K562 (cell line): Measurements from ENCODE around the gene RESF1. TPM values are rescaled to one million over a fixed set of nuclear protein-coding genes. Genes with fewer than 3 reads are reported as not detected.

Experiments
- ADNP ChIP-seq: fragments of 200-800 bp; sonication (Bioruptor generic); IDR thresholded peaks from 2 replicates; pipeline ENCODE4 v1.6.1; 2016; ENCODE audit warnings: missing genetic modification characterization, missing compliant biosample characterization
- ATF3 ChIP-seq, 2 experiments: fragments of 450-650 bp in 1 of 2; sonication (generic) in 1 of 2; formaldehyde crosslinking in 1 of 2; IDR thresholded peaks in 1 of 2; conservative IDR thresholded peaks in 1 of 2; 2 replicates each; pipeline versions ENCODE4 v1.6.1 to v1.8.1; 2016 to 2023; ENCODE audit warnings: mild to moderate bottlenecking in 2 of 2, moderate library complexity in 2 of 2, inconsistent platforms in 1 of 2, missing genetic modification reagents in 1 of 2
- CBX5 ChIP-seq: IDR thresholded peaks from 2 replicates; pipeline ENCODE4 v1.6.1; 2014; ENCODE audit warnings: low read depth, borderline replicate concordance
- CBX8 ChIP-seq: fragments of 200-600 bp; sonication (generic); IDR thresholded peaks from 2 replicates; pipeline ENCODE4 v1.6.1; 2012; ENCODE audit warnings: borderline replicate concordance, mixed run types, low read depth, mild to moderate bottlenecking, moderate library complexity, mixed read lengths, low read length, control low read depth, inconsistent platforms; ENCODE audit not compliant: poor library complexity, severe bottlenecking; ENCODE audit errors: extremely low read depth
- KAT2B ChIP-seq: IDR thresholded peaks from one replicate; pipeline ENCODE4 v1.6.1; 2012; ENCODE audit warnings: low read depth, mild to moderate bottlenecking, control low read depth, inconsistent platforms, low read length, moderate library complexity
- KAT7 ChIP-seq: sonication (generic); formaldehyde crosslinking; IDR thresholded peaks from 2 replicates; pipeline ENCODE4 v1.8.0; 2022; ENCODE audit warnings: missing genetic modification reagents, mild to moderate bottlenecking, borderline replicate concordance
- KDM1A ChIP-seq, 2 experiments: fragments of 450-650 bp; IDR thresholded peaks; 2 replicates each; pipeline ENCODE4 v1.6.1; 2016; ENCODE audit warnings: mild to moderate bottlenecking in 2 of 2
- MEIS2 ChIP-seq: fragments of 450-650 bp; IDR thresholded peaks from 2 replicates; pipeline ENCODE4 v1.6.1; 2014; ENCODE audit warnings: mild to moderate bottlenecking; ENCODE audit not compliant: partially characterized antibody
- NFRKB ChIP-seq: fragments of 450-650 bp; IDR thresholded peaks from 2 replicates; pipeline ENCODE4 v1.6.1; 2016; ENCODE audit warnings: low read depth
- POLR2A ChIP-seq: fragments of 450-650 bp; conservative IDR thresholded peaks from 2 replicates; pipeline ENCODE4 v1.6.1; 2016
- TBL1XR1 ChIP-seq, 2 experiments: IDR thresholded peaks; 2 replicates each; pipeline ENCODE4 v1.6.1; 2012; ENCODE audit warnings: improper control_type of control experiment in 2 of 2, low read length in 2 of 2, mild to moderate bottlenecking in 1 of 2
- TCF3 ChIP-seq: sonication (generic); formaldehyde crosslinking; IDR thresholded peaks from 2 replicates; pipeline ENCODE4 v1.4.0; 2020; ENCODE audit warnings: mild to moderate bottlenecking, missing genetic modification reagents
- ZNF280B ChIP-seq: fragments of 250-450 bp; sonication (Bioruptor Pico); IDR thresholded peaks from 2 replicates; pipeline ENCODE4 v1.5.1; 2021; ENCODE audit warnings: mild to moderate bottlenecking
- ZNF384 ChIP-seq: IDR thresholded peaks from 2 replicates; pipeline ENCODE4 v1.6.1; 2012; ENCODE audit warnings: low read depth, low read length, improper control_type of control experiment
- ZNF431 ChIP-seq: sonication (generic); formaldehyde crosslinking; IDR thresholded peaks from 2 replicates; pipeline ENCODE4 v1.8.0; 2022; ENCODE audit warnings: mild to moderate bottlenecking, missing genetic modification reagents
- ZNF551 ChIP-seq: fragments of 250-450 bp; sonication (Bioruptor Pico); IDR thresholded peaks from 2 replicates; pipeline ENCODE4 v1.5.0; 2021; ENCODE audit warnings: mild to moderate bottlenecking, moderate library complexity
- ZSCAN32 ChIP-seq: fragments of 450-650 bp; formaldehyde crosslinking; IDR thresholded peaks from 2 replicates; pipeline ENCODE4 v1.4.0; 2020; ENCODE audit warnings: mild to moderate bottlenecking, moderate library complexity
- polyA plus RNA-seq, 8 experiments: library from polyadenylated mRNA; depleted of rRNA in 4 of 8; stranded (reverse) in 5 of 8; unstranded in 3 of 8; fragments of >200 nt; fragmentation: Nextera tagmentation in 2 of 8; fragmentation: Illumina TruSeq in 1 of 8; extraction: Ambion mirVana in 2 of 8; extraction: Trizol in 1 of 8; gene quantifications; 2 replicates each; pipeline versions ENCODE4 v1.2.1 to v1.2.3, GENCODE V29; 2011 to 2014; ENCODE audit warnings: inconsistent platforms in 1 of 8, missing spikeins in 1 of 8
- total RNA-seq, 7 experiments: library from RNA; depleted of rRNA in 6 of 7; stranded (reverse); fragments of >200 nt in 6 of 7; fragmentation: Illumina TruSeq in 2 of 7; extraction: Trizol in 2 of 7; gene quantifications; 2 replicates each; pipeline versions ENCODE4 v1.2.1 to v1.2.3, GENCODE V29; 2011 to 2021; ENCODE audit warnings: low replicate concordance in 1 of 7
- TF ChIP-seq, protein P1 (sequence below): sonication (generic); formaldehyde crosslinking; IDR thresholded peaks from 2 replicates; pipeline ENCODE4 v1.8.0; 2022; ENCODE audit warnings: missing genetic modification reagents, mild to moderate bottlenecking, borderline replicate concordance
- TF ChIP-seq, protein P2 (sequence below): IDR thresholded peaks from 3 replicates; pipeline ENCODE4 v1.6.1; 2011; ENCODE audit warnings: borderline replicate concordance, mild to moderate bottlenecking; ENCODE audit not compliant: insufficient read length, insufficient read depth
- TF ChIP-seq, protein P3 (sequence below): fragments of 250-450 bp; sonication (Bioruptor Pico); IDR thresholded peaks from 2 replicates; pipeline ENCODE4 v1.5.0; 2022; ENCODE audit warnings: mild to moderate bottlenecking

The RESF1 gene
- total and polyA plus RNA-seq, 9 of the 15 experiments (the other 6 are each of a cell fraction or from before 2014, with no cell fraction given) = 21.5 to 121 (median 53.6) TPM

DNA sequence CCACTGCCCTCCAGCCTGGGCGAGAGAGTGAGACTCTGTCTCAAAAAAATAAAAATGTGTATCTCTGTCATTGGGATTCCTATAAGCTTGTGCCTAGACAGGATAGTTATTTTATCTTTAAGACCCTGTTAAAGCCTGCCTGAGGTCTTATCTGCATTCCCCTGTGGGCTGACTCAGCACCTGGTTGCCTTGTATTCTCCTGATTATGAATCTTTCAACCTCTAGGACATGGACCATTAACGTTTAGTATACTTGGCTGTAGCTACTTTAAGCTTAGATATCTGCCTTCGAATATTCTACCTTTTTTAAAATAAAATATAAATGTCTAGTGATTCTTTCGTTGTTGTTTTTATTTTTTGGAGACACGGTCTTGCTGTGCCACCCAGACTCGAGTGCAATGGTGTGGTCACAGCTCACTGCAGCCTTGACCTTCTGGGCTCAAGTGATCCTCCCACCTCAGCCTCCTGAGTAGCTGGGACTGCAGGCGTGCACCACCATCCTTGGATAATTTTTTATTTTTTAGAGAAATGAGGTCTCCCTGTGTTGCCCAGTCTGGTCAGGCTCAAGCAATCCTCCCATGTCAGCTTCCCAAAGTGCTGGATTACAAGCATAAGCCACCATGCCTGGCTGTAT lies 41.3 kb downstream of the RESF1 start (continued):
- TF ChIP-seq ADNP (tag) (peak; percentile 79), ZNF280B (no peak), KAT2B (no peak), TBL1XR1 (IDR thresholded peaks at IDR 0.05; ENCODE audit: low read length in 2 of 2) (peak; percentile 74 to 96; a peak in 2 of 4 replicates), CBX5 (peak; percentile 39; the same call in 1 of the 2 replicates), CBX8 (no peak), ZNF384 (peak; percentile 57; the same call in 1 of the 2 replicates), ZNF431 (no peak; the same call in 1 of the 2 replicates), KAT7 (CRISPR knock-in tag) (no peak), ZSCAN32 (CRISPR knock-in tag) (no peak), MEIS2 (peak; percentile 83), NFRKB (no peak), ATF3 (IDR thresholded peaks at IDR 0.05) (peak; percentile 77), ATF3 (CRISPR knock-in tag; conservative IDR thresholded peaks at IDR 0.05) (no peak), POLR2A (no peak), ZNF551 (no peak), TCF3 (peak; percentile 96), KDM1A (IDR thresholded peaks at IDR 0.05) (peak; percentile 91 to 92)
- TF ChIP-seq, protein P1, sequence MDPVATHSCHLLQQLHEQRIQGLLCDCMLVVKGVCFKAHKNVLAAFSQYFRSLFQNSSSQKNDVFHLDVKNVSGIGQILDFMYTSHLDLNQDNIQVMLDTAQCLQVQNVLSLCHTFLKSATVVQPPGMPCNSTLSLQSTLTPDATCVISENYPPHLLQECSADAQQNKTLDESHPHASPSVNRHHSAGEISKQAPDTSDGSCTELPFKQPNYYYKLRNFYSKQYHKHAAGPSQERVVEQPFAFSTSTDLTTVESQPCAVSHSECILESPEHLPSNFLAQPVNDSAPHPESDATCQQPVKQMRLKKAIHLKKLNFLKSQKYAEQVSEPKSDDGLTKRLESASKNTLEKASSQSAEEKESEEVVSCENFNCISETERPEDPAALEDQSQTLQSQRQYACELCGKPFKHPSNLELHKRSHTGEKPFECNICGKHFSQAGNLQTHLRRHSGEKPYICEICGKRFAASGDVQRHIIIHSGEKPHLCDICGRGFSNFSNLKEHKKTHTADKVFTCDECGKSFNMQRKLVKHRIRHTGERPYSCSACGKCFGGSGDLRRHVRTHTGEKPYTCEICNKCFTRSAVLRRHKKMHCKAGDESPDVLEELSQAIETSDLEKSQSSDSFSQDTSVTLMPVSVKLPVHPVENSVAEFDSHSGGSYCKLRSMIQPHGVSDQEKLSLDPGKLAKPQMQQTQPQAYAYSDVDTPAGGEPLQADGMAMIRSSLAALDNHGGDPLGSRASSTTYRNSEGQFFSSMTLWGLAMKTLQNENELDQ (CRISPR knock-in tag) = no peak
- TF ChIP-seq, protein P2, sequence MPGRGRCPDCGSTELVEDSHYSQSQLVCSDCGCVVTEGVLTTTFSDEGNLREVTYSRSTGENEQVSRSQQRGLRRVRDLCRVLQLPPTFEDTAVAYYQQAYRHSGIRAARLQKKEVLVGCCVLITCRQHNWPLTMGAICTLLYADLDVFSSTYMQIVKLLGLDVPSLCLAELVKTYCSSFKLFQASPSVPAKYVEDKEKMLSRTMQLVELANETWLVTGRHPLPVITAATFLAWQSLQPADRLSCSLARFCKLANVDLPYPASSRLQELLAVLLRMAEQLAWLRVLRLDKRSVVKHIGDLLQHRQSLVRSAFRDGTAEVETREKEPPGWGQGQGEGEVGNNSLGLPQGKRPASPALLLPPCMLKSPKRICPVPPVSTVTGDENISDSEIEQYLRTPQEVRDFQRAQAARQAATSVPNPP = no peak
- TF ChIP-seq, protein P3, sequence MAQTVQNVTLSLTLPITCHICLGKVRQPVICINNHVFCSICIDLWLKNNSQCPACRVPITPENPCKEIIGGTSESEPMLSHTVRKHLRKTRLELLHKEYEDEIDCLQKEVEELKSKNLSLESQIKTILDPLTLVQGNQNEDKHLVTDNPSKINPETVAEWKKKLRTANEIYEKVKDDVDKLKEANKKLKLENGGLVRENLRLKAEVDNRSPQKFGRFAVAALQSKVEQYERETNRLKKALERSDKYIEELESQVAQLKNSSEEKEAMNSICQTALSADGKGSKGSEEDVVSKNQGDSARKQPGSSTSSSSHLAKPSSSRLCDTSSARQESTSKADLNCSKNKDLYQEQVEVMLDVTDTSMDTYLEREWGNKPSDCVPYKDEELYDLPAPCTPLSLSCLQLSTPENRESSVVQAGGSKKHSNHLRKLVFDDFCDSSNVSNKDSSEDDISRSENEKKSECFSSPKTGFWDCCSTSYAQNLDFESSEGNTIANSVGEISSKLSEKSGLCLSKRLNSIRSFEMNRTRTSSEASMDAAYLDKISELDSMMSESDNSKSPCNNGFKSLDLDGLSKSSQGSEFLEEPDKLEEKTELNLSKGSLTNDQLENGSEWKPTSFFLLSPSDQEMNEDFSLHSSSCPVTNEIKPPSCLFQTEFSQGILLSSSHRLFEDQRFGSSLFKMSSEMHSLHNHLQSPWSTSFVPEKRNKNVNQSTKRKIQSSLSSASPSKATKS (CRISPR knock-in tag) = no peak
